GM18499 (cell line): Measurements from ENCODE around the gene ERI2.

Experiments
- ATAC-seq: cut with Tn5 transposase; IDR thresholded peaks from one replicate; pipeline ENCODE4 v1.9.1; 2021; ENCODE audit warnings: moderate number of reproducible peaks; ENCODE audit not compliant: insufficient read depth, unreplicated experiment

Gene ERI2, protein sequence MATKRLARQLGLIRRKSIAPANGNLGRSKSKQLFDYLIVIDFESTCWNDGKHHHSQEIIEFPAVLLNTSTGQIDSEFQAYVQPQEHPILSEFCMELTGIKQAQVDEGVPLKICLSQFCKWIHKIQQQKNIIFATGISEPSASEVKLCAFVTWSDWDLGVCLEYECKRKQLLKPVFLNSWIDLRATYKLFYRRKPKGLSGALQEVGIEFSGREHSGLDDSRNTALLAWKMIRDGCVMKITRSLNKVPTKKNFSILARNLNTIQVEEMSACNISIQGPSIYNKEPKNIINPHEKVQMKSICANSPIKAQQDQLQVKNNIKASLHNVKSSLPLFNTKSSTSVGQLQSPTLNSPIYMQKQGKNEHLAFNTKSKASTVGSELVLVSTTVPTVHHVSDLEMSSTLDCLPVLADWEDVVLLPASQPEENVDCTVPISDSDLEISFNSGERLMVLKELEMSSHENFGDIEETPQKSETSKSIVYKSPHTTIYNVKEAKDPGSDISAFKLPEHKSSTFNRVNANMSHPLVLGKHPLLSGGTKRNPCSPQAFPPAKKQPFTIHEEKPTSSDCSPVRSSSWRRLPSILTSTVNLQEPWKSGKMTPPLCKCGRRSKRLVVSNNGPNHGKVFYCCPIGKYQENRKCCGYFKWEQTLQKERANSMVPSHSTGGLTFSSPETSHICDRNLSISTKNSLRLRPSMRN

GRCh38 chr16:20806168-20807050 is at the start of gene ERI2, which contains the start of gene REXO5:
Gene ERI2, minus strand, starts transcription at chr16:20806472. Its CDS starts 42 bp downstream, at chr16:20806430.
Gene REXO5, plus strand, starts transcription at chr16:20806527. Its CDS starts 427 bp downstream, at chr16:20806954.
- peak; percentile 63 for ATAC-seq

DNA sequence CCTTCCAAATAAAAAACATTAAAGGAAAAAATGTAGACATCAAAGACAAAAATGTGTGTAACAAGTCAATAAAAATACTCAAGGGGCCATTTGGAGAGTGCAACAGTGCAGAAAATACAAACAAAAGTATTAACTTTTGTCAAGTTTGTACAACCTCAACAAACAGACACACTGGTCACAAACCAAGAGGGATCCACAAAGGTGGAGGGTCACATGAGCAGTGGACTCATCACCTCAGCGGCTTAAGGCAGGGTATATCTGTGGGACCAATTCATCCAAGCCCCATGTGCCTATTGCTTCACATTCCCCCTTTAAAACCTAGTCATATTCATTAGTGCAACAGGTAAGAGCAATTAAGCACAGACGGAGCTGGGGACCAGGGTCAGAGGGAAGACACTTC is 48.7 kb upstream of the ERI2 start:
- no peak for ATAC-seq

DNA sequence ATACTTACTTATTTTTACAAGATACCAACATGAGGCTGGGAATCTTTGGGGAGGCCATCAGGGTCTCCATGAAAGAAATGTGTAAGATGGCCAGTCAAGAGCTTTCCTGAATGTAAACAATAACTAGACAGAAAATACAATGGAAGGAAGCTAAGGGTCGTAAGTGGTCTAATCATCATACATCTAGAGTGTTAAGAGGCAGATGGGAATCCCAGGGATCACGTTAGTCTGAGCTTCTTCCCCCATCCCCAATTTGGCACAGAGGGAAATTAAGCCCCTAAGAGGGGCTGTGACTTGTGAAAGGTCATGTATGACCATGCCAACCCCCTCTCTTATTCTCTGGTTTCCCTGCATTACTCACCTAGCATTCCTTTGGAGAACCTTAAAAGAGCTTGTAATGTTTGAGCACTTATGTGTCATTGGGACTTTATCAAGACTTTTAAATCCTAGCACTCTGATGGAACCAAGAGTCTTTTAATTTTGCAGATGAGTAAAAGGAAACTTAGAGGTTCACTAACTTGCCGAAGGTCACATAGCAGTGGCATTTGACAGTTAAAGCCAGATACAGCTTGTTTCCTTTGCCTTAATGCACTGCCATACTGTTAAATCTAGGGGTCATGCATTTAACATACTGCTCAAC is 47.8 kb upstream of the ERI2 start:
- ATAC-seq, result no peak

- ATAC-seq, result no peak
Measured at GRCh38 chr16:20853143-20853542, 46.9 kb upstream of the ERI2 start.

DNA sequence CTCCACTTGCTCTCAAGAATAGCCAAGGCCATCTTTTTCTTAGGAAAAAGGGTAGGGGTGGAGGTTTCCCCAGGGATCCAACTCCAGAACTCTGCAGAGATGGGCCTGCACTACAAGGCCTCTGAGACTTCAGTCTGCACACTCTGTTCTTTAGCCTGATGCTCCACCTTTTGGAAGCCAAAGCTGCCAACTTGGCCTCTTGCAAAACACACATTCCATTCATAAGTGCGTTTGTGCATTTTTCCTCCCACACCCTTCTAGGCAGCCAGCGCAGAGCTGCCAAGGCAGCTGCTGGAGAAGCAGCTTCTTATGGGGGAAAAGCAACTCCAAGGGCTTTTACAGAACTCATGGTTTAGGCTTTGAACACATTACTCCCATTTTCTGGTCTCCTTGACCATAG is 45.3 kb upstream of the ERI2 start:
- no peak for ATAC-seq

- no peak for ATAC-seq
Measured at GRCh38 chr16:20850981-20851380, 44.7 kb upstream of the ERI2 start.

- ATAC-seq, result no peak
Measured at GRCh38 chr16:20849589-20850390, 43.5 kb upstream of the ERI2 start.

DNA sequence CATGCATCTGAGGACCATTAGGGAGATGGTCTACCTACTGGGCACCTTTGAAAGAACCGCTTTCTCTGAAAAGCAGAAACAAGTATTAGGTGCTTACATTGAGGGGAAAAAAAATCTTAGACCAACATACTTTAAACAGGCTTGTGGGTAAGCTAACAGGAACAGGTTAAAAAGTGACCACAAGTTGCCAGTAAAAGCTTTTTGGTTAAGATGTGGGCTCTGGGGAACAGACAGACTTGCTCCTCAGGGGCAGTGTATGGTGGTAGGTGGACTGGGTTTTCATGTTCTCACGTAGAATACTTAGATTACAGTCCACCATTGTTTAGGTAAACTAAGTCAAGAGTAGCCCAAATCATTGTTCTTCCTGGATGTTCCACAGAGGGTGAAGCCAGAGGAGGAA is 41.3 kb upstream of the ERI2 start:
- ATAC-seq, result no peak

DNA sequence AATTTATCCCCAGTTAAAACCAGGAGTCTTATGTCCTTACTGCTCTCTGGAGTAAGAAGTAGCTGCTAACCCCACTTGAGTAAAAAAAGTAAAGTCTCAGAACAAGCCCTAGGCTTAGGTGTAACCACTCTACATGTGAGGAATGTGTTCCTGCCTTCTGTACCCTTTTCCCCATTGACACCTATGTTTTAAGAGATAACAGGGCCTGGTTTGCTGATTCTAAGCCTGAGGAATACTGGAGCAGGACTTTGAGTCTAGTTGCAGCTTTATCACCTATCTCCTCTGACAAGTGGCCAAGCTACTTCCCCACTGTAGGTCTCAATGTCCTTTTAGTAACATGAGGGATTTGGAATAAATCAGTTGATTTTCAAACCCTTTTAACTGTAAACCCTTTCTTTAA is 40.3 kb upstream of the ERI2 start:
- no peak for ATAC-seq

- no peak for ATAC-seq
Measured at GRCh38 chr16:20846030-20846429, 39.8 kb upstream of the ERI2 start.

DNA sequence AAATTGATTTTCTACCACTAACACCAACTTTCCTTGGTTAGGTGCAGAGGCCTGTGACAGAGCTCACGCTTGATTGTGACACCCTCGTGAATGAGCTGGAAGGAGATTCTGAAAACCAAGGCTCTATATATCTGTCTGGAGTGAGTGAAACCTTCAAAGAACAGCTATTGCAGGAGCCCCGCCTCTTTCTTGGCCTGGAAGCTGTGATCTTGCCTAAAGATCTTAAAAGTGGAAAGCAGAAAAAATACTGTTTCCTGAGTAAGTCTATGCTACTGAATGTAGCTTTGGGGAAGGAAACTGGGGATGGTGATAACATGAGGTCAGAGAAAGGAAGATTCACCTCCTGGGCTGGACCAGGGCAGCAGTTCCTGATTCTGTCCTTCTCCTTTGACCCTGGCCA is 38.3 kb upstream of the ERI2 start:
- no peak for ATAC-seq

- no peak for ATAC-seq
Measured at GRCh38 chr16:20844054-20844453, 37.8 kb upstream of the ERI2 start.

GRCh38 chr16:20839504-20839903 is 33.2 kb upstream of the ERI2 start:
- no peak for ATAC-seq

- no peak for ATAC-seq
Measured at GRCh38 chr16:20838240-20838639, 32.0 kb upstream of the ERI2 start.

DNA sequence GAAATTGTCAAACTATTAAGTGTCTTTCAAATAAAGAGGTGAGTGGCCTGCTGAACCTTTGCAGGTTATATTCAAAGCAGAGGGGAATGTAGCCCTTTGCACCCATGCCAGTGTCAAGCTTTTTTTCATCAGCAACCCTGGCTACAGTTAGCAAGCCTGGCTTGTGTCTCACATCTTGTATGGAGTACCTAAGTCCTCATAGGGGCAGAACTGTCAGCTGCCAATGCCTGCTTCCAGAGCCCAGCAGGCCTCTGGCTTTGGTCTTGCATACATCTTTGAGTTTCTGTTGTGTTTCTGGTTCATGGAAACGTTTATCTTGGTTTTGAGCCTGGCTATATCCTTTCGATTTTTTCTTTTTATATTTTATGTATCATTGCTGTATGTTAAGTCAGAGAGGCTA is 26.8 kb upstream of the ERI2 start:
- ATAC-seq, result no peak

GRCh38 chr16:20830372-20830771 is 24.1 kb upstream of the ERI2 start:
- ATAC-seq, result no peak

DNA sequence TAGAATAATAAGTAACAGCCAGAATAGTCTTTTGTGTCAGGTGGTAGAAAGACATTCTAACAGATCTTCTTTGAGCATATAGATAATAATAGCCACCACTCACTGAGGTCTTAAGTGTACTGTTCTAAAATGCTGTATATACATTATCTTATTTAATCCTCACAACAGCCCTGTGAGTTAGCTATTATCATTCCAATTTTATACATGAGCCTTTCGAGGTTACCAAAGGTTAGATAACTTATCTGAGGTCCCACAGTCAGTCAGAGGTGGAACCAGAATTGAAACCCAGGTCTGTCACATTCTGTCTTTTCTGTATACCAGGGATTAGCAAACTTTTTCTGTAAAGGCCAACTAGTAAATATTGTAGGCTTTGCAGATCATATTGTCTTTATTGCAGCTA is 23.3 kb upstream of the ERI2 start:
- no peak for ATAC-seq

- no peak for ATAC-seq
Measured at GRCh38 chr16:20826039-20826566, 19.8 kb upstream of the ERI2 start.
